K562 (cell line): ENCODE data around the gene NPAS2. TPM values are rescaled to one million over a fixed set of nuclear protein-coding genes. Genes with fewer than 3 reads are reported as not detected.

Source experiments
- HNRNPH1 ChIP-seq: fragments of 200-400 bp; formaldehyde crosslinking; optimal IDR thresholded peaks from 2 replicates; pipeline ENCODE3; 2017; ENCODE audit warnings: low read depth, mild to moderate bottlenecking, low read length, moderate library complexity
- HNRNPUL1 ChIP-seq: fragments of 200-400 bp; formaldehyde crosslinking; IDR thresholded peaks from 2 replicates; pipeline ENCODE4 v1.6.1; 2017; ENCODE audit warnings: low read length
- JUND ChIP-seq, 2 experiments: IDR thresholded peaks; 2 replicates in 1 of 2; 3 replicates in 1 of 2; pipeline ENCODE4 v1.6.1; 2011; ENCODE audit warnings: borderline replicate concordance in 2 of 2, low read depth in 2 of 2, low read length in 2 of 2, improper control_type of control experiment in 1 of 2, missing biosample characterization in 1 of 2, missing genetic modification characterization in 1 of 2, missing genetic modification reagents in 1 of 2
- NR3C1 ChIP-seq: sonication (generic); formaldehyde crosslinking; IDR thresholded peaks from 2 replicates; pipeline ENCODE4 v1.8.1; 2022; ENCODE audit warnings: missing genetic modification reagents
- POLR2B ChIP-seq: fragments of 450-650 bp; IDR thresholded peaks from 2 replicates; pipeline ENCODE4 v1.6.1; 2018; ENCODE audit warnings: low read depth; ENCODE audit not compliant: partially characterized antibody
- SIX5 ChIP-seq, 2 experiments: IDR thresholded peaks; 2 replicates each; pipeline ENCODE4 v1.6.1; 2011; ENCODE audit warnings: low read length in 2 of 2, borderline replicate concordance in 1 of 2, low read depth in 1 of 2, mild to moderate bottlenecking in 1 of 2, moderate library complexity in 1 of 2; ENCODE audit not compliant: insufficient read depth in 1 of 2
- ZNF253 ChIP-seq: fragments of 250-450 bp; sonication (Bioruptor Pico); conservative IDR thresholded peaks from 2 replicates; pipeline ENCODE4 v1.6.1; 2021; ENCODE audit warnings: mild to moderate bottlenecking
- ZNF644 ChIP-seq: fragments of 200-800 bp; sonication (Bioruptor generic); IDR thresholded peaks from 2 replicates; pipeline ENCODE4 v1.6.1; 2016; ENCODE audit warnings: low read depth, missing genetic modification characterization, missing compliant biosample characterization
- polyA plus RNA-seq, 8 experiments: library from polyadenylated mRNA; depleted of rRNA in 4 of 8; stranded (reverse) in 5 of 8; unstranded in 3 of 8; fragments of >200 nt; fragmentation: Nextera tagmentation in 2 of 8; fragmentation: Illumina TruSeq in 1 of 8; extraction: Ambion mirVana in 2 of 8; extraction: Trizol in 1 of 8; gene quantifications; 2 replicates each; pipeline versions ENCODE4 v1.2.1 to v1.2.3, GENCODE V29; 2011 to 2014; ENCODE audit warnings: inconsistent platforms in 1 of 8, missing spikeins in 1 of 8
- total RNA-seq, 7 experiments: library from RNA; depleted of rRNA in 6 of 7; stranded (reverse); fragments of >200 nt in 6 of 7; fragmentation: Illumina TruSeq in 2 of 7; extraction: Trizol in 2 of 7; gene quantifications; 2 replicates each; pipeline versions ENCODE4 v1.2.1 to v1.2.3, GENCODE V29; 2011 to 2021; ENCODE audit warnings: low replicate concordance in 1 of 7
- TF ChIP-seq, protein P1 (sequence below): fragments of 250-450 bp; sonication (Bioruptor Pico); IDR thresholded peaks from 2 replicates; pipeline ENCODE4 v1.8.0; 2022; ENCODE audit warnings: moderate library complexity, mild to moderate bottlenecking, inconsistent platforms
- TF ChIP-seq, protein P2 (sequence below): fragments of 450-650 bp; IDR thresholded peaks from 2 replicates; pipeline ENCODE4 v1.6.1; 2017; ENCODE audit warnings: mild to moderate bottlenecking, moderate library complexity
- TF ChIP-seq, protein P3 (sequence below), 2 experiments: IDR thresholded peaks; 2 replicates each; pipeline ENCODE4 v1.6.1; 2011; ENCODE audit warnings: borderline replicate concordance in 1 of 2, control low read depth in 1 of 2, low read depth in 1 of 2, low read length in 1 of 2, mild to moderate bottlenecking in 1 of 2, mixed read lengths in 1 of 2, moderate library complexity in 1 of 2; ENCODE audit not compliant: insufficient read depth in 1 of 2, insufficient read length in 1 of 2, poor library complexity in 1 of 2, severe bottlenecking in 1 of 2; ENCODE audit errors: extremely low read depth in 1 of 2
- TF ChIP-seq, protein P4 (sequence below): fragments of 250-450 bp; sonication (Bioruptor Pico); IDR thresholded peaks from 2 replicates; pipeline ENCODE4 v1.5.1; 2021; ENCODE audit warnings: mild to moderate bottlenecking
- TF ChIP-seq, protein P5 (sequence below): fragments of 250-450 bp; sonication (Bioruptor Pico); IDR thresholded peaks from 2 replicates; pipeline ENCODE4 v1.5.0; 2020; ENCODE audit warnings: mild to moderate bottlenecking
- TF ChIP-seq, protein P6 (sequence below): fragments of 250-450 bp; sonication (Bioruptor Pico); IDR thresholded peaks from 2 replicates; pipeline ENCODE4 v1.4.0; 2020; ENCODE audit warnings: mild to moderate bottlenecking, moderate library complexity

NPAS2 gene
- total and polyA plus RNA-seq, 9 of the 15 experiments (the other 6 are each of a cell fraction or from before 2014, with no cell fraction given) = 0.06 to 0.29 (median 0.07) TPM; not detected in 5

DNA sequence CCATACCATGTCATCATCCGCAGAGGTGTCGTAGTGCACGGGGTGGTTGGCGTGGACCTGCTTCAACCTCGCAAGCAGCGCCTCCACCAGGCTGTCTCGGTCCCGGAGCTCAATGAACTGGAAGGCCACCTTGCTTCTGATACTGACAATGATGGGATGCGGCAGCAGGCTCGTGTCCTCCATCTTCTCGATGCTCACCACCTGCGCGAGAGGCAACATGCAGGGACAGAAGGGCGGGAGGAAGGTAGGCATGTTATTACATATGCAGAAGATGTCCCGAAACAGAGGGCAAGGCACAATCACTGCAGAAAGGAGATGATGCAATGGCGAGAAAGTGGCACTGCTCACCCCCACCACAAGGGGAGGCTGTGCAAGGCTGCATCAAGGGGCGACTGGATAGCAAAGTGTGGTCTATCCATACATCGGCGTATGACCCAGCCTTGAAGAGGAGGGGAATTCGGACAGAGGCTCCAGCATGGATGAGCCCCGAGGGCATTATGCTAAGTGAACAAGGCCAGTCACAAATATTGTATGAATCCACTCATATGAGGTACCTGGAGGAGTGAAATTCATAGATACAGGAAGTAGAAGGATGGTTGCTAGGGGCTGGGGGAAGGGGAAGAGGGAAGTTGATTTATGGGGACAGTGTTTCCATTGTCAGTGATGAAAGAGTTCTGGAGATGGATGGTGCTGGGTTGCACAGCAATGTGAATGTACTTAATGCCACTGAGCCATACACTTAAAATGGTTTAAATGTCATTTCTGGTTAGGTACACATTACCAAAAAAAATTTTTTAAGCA is 218.7 kb downstream of the NPAS2 start (continued):
- TF ChIP-seq, protein P1, sequence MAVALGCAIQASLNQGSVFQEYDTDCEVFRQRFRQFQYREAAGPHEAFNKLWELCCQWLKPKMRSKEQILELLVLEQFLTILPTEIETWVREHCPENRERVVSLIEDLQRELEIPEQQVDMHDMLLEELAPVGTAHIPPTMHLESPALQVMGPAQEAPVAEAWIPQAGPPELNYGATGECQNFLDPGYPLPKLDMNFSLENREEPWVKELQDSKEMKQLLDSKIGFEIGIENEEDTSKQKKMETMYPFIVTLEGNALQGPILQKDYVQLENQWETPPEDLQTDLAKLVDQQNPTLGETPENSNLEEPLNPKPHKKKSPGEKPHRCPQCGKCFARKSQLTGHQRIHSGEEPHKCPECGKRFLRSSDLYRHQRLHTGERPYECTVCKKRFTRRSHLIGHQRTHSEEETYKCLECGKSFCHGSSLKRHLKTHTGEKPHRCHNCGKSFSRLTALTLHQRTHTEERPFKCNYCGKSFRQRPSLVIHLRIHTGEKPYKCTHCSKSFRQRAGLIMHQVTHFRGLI (CRISPR knock-in tag) = no peak; the same call in 1 of the 2 replicates
- TF ChIP-seq ZNF253 (CRISPR knock-in tag) (no peak), NR3C1 (no peak), HNRNPH1 (no peak), HNRNPUL1 (no peak), JUND (IDR thresholded peaks at IDR 0.05; ENCODE audit: borderline replicate concordance, low read depth, low read length) (peak; percentile 87), JUND (tag; IDR thresholded peaks at IDR 0.05; ENCODE audit: borderline replicate concordance, low read depth, low read length) (peak; percentile 79; the same call in 1 of the 3 replicates), SIX5 (IDR thresholded peaks at IDR 0.05; ENCODE audit: borderline replicate concordance in 1 of 2, insufficient read depth in 1 of 2, low read depth in 1 of 2, low read length in 2 of 2) (no peak), POLR2B (no peak), ZNF644 (no peak)
- TF ChIP-seq, protein P2, sequence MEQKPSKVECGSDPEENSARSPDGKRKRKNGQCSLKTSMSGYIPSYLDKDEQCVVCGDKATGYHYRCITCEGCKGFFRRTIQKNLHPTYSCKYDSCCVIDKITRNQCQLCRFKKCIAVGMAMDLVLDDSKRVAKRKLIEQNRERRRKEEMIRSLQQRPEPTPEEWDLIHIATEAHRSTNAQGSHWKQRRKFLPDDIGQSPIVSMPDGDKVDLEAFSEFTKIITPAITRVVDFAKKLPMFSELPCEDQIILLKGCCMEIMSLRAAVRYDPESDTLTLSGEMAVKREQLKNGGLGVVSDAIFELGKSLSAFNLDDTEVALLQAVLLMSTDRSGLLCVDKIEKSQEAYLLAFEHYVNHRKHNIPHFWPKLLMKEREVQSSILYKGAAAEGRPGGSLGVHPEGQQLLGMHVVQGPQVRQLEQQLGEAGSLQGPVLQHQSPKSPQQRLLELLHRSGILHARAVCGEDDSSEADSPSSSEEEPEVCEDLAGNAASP = no peak
- TF ChIP-seq, protein P3, sequence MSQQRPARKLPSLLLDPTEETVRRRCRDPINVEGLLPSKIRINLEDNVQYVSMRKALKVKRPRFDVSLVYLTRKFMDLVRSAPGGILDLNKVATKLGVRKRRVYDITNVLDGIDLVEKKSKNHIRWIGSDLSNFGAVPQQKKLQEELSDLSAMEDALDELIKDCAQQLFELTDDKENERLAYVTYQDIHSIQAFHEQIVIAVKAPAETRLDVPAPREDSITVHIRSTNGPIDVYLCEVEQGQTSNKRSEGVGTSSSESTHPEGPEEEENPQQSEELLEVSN (IDR thresholded peaks at IDR 0.05; ENCODE audit: borderline replicate concordance in 1 of 2, extremely low read depth in 1 of 2, insufficient read depth in 1 of 2, insufficient read length in 1 of 2, low read depth in 1 of 2, low read length in 1 of 2, poor library complexity in 1 of 2, severe bottlenecking in 1 of 2) = no peak
- TF ChIP-seq, protein P4, sequence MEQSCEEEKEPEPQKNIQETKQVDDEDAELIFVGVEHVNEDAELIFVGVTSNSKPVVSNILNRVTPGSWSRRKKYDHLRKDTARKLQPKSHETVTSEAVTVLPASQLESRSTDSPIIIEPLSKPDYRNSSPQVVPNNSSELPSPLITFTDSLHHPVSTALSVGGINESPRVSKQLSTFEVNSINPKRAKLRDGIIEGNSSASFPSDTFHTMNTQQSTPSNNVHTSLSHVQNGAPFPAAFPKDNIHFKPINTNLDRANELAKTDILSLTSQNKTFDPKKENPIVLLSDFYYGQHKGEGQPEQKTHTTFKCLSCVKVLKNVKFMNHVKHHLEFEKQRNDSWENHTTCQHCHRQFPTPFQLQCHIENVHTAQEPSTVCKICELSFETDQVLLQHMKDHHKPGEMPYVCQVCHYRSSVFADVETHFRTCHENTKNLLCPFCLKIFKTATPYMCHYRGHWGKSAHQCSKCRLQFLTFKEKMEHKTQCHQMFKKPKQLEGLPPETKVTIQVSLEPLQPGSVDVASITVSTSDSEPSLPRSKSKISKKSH (CRISPR knock-in tag) = no peak
- TF ChIP-seq, protein P5, sequence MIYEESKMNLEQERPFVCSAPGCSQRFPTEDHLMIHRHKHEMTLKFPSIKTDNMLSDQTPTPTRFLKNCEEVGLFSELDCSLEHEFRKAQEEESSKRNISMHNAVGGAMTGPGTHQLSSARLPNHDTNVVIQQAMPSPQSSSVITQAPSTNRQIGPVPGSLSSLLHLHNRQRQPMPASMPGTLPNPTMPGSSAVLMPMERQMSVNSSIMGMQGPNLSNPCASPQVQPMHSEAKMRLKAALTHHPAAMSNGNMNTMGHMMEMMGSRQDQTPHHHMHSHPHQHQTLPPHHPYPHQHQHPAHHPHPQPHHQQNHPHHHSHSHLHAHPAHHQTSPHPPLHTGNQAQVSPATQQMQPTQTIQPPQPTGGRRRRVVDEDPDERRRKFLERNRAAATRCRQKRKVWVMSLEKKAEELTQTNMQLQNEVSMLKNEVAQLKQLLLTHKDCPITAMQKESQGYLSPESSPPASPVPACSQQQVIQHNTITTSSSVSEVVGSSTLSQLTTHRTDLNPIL = no peak
- TF ChIP-seq, protein P6, sequence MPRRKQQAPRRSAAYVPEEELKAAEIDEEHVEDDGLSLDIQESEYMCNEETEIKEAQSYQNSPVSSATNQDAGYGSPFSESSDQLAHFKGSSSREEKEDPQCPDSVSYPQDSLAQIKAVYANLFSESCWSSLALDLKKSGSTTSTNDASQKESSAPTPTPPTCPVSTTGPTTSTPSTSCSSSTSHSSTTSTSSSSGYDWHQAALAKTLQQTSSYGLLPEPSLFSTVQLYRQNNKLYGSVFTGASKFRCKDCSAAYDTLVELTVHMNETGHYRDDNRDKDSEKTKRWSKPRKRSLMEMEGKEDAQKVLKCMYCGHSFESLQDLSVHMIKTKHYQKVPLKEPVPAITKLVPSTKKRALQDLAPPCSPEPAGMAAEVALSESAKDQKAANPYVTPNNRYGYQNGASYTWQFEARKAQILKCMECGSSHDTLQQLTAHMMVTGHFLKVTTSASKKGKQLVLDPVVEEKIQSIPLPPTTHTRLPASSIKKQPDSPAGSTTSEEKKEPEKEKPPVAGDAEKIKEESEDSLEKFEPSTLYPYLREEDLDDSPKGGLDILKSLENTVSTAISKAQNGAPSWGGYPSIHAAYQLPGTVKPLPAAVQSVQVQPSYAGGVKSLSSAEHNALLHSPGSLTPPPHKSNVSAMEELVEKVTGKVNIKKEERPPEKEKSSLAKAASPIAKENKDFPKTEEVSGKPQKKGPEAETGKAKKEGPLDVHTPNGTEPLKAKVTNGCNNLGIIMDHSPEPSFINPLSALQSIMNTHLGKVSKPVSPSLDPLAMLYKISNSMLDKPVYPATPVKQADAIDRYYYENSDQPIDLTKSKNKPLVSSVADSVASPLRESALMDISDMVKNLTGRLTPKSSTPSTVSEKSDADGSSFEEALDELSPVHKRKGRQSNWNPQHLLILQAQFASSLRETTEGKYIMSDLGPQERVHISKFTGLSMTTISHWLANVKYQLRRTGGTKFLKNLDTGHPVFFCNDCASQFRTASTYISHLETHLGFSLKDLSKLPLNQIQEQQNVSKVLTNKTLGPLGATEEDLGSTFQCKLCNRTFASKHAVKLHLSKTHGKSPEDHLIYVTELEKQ = no peak
